ENCODE results near the gene SDK2. TPM values are rescaled to one million over a fixed set of nuclear protein-coding genes. Genes with fewer than 3 reads are reported as not detected.

The SDK2 gene
- total RNA-seq, 2 donors from 2014 or later, result 0.94 to 2.1 TPM

- ATAC-seq, result no peak
- intact Hi-C loops (cut with DNase I), result no loop called here
- no peak for DNase-seq
These were observed 358.1 kb downstream of the SDK2 start for GRCh38 chr17:73285916-73286862.

DNA sequence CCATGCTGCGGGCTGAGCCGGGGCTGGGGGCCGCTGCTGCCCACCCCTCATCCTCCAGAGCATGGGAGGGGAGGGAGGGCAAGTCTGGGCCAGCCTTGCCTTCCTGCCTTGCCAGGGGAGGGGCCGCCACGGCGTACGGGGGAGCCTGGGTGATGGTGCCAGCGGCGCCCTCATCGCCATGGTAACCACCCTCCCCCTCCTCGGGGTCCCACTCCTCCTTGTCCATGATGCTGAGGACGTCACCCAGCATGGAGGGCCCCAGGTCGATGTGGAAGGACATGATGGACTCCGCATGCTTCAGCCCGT, 358.7 kb downstream of the SDK2 start:
- intact Hi-C loops (cut with DNase I), result no loop called here
- no peak for ATAC-seq
- DNase-seq, result no peak

DNA sequence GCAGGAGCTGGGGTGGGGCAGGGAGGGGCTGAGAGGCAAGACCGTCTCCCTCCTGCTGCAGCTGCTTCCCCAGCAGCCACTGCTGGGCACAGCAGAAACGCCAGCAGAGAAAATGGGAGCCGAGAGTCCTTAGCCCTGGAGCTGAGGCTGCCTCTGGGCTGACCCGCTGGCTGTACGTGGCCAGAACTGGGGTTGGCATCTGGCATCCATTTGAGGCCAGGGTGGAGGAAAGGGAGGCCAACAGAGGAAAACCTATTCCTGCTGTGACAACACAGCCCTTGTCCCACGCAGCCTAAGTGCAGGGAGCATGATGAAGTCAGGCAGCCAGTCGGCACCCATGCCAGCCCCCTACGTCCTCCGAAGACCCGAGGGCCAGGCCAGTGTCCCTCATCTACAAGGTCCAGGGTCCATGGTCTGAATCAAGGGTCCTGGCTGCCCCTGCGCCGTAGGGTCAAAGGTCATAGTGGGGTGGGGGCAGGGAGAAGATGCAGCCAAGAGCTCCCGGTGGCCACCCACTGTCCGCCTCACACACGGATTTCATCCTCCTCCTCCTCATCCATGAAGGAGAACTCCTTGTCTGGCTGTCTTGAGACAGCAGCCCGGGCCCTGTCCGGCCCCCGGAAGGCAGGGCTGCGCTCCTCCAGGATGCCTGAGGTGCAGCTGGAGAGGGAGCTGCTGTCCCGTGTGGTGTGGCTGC, 359.2 kb downstream of the SDK2 start:
- ATAC-seq (no peak), DNase-seq (no peak)
- intact Hi-C loops (cut with DNase I), result no loop called here

Data from left cardiac atrium (tissue), 4 donors.